ENCODE measurements around the gene DLGAP4.
"Not testable (repeated sequence)": the region's sequence is repeated elsewhere in the genome, so short reads cannot be mapped to it uniquely, and the experiment has no call there.

The DLGAP4 gene

DNA sequence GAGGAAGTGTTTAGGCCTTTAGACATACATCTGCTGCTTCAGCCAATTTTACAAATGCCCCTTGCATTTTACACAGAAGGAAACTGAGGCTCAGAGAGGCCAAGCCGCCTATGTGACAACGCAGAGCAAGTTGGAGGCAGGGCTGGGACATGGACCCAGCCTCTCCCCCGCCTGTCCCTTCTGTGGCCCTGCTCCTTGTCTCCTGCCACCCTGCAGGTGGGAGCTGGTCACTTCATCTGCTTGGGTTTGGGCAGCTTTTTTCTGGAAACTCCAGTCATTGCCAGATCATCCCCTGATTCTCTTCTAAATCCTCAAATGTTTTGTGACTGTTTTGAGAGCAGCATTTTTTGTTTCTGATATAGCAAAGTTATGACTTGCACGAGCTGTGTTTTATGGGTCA lies 68.9 kb downstream of the DLGAP4 start:
- DNase-seq (ENCODE audit: extremely low spot score) = no peak
- POLR2A ChIA-PET = no interaction called here
- TF ChIP-seq, protein P1, sequence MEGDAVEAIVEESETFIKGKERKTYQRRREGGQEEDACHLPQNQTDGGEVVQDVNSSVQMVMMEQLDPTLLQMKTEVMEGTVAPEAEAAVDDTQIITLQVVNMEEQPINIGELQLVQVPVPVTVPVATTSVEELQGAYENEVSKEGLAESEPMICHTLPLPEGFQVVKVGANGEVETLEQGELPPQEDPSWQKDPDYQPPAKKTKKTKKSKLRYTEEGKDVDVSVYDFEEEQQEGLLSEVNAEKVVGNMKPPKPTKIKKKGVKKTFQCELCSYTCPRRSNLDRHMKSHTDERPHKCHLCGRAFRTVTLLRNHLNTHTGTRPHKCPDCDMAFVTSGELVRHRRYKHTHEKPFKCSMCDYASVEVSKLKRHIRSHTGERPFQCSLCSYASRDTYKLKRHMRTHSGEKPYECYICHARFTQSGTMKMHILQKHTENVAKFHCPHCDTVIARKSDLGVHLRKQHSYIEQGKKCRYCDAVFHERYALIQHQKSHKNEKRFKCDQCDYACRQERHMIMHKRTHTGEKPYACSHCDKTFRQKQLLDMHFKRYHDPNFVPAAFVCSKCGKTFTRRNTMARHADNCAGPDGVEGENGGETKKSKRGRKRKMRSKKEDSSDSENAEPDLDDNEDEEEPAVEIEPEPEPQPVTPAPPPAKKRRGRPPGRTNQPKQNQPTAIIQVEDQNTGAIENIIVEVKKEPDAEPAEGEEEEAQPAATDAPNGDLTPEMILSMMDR (IDR thresholded peaks at IDR 0.05; ENCODE audit: control extremely low read depth, extremely low read depth, low read depth, missing control alignments) = no peak
- CTCF ChIA-PET = interaction anchor here (1.4 to 1.6 kb wide), 3 partner anchors 12 to 50 kb away, joined by 3 read pairs; no protein-coding TSS in a partner anchor

DNA sequence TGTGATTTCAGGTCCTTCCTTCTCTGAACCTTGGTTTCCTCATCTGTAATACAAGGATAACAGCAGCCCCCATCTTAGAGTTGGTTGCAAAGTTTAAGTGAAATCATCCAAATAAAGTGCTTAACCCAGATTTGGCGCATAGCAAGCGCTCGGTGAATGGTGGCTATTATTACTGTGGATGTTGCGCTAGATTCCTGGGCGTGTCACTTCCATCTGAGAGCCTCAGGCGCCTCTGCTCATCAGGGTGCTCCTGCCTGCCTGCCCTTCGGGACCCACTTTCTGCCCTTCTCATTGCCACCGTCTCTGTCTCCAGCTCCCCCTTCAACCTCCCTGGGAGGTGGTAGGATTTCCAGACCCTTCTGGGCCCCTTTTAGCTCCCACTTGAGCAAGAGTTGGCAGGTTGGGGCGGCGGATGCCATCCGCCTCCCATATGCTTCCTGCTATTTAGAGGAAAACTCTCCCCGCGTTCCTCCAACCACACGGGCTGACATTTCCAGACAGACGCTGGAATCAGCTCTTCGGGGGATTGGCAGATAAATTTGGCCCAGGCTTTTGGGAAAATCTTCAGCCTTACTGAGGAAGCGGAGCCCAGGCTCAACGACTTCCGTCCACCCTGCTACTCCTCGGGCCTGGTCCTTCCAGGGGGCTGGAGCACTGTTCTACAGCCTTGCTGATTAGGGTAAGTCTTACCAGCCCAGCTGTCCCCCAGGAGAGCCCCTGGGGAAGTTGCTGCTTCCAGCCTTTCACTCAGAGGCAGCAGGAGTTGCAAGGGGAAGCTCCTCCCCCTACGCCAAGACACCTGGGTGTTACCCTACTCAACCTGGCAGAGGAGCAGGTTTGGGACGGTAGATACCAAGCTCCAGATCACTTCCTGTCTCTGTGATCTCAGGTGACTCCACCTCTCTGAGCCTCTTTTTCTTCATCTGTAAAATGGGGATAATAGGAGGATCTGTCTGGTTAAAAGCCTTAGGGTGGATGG lies 71.5 kb downstream of the DLGAP4 start:
- ChIA-PET POLR2A (no interaction called here), CTCF (interaction anchor here (1.3 kb wide), 1 partner anchor 13 kb away, joined by 3 read pairs; no protein-coding TSS in a partner anchor)
- TF ChIP-seq, protein P1 (IDR thresholded peaks at IDR 0.05; ENCODE audit: control extremely low read depth, extremely low read depth, low read depth, missing control alignments) = no peak
- no peak for DNase-seq (ENCODE audit: extremely low spot score)

DNA sequence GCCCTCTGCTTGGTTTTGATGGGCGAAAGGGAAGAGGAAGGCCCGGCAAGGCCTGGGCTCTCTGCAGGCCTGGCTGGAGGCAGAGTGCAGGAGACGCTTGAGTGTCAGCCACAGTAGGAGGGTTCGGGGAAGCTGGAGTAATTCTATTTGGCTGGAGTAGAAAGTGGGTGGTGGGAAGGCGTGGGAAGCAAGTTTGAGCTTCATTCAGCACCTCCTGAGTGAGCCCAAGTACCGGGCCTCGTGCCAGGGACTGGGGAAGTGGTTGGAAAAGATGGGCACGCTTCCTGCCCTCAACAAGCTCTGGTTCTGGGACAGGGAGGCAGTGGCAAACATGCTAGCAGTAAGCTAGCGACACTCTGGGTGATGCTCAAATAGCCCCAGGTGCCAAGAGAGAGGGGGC lies 72.5 kb downstream of the DLGAP4 start:
- ChIA-PET POLR2A (no interaction called here), CTCF (interaction anchor here (0.5 to 1.3 kb wide), 2 partner anchors 12 to 82 kb away, joined by 3 read pairs; no protein-coding TSS in a partner anchor)
- TF ChIP-seq, protein P1 (IDR thresholded peaks at IDR 0.05; ENCODE audit: control extremely low read depth, extremely low read depth, low read depth, missing control alignments) = no peak
- DNase-seq (ENCODE audit: extremely low spot score) = no peak

DNA sequence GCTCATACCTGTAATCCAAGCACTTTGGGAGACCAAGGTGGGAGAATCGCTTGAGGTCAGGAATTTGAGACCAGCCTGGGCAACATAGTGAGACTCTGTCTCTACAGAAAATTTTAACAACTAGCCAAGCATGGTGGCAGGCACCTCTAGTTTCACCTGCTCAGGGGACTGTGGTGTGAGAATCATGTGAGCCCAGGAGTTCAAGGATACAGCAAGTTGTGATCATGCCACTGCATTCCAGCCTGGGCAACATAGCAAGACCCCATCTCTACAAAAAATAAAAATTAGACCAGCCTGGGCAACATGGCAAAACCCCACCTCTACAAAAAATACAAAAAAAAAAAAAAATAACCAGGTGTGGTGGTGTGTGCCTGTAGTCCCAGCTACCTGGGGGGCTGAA lies 73.8 kb downstream of the DLGAP4 start:
- CTCF ChIA-PET = interaction anchor here (1.4 kb wide), 1 partner anchor 9 kb away, joined by 3 read pairs; no protein-coding TSS in a partner anchor
- POLR2A ChIA-PET; DNase-seq (ENCODE audit: extremely low spot score): not testable (repeated sequence)

DNA sequence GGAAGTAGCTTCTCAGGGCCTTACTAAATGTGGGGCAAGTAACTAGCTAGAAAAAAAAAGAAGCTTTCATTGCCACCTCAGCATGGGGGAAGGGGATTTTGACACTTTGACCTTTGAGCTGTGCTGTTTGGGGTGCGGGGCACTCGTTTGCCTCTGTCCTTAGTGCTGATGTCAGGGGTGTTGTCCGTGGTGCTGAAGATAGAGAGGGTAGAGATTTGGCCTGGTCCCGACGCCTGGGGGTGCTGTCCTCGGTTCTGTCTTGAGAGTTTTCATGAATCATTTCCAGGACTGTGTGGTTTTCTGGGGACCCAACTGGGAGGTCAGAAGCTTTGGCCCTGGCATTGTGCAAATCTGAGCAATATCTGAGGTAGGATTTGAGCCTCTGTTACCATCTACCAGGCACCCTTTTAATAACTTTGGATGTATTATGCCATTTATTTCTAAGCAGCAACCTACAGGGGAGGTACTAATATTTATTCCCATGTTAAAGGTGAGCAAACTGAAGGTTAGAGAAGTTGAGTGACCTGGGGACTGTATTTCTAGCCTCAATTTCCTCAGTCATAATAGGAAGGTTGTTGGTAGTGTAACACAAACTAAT lies 78.0 kb downstream of the DLGAP4 start:
- DNase-seq (ENCODE audit: extremely low spot score) = peak; percentile 51
- TF ChIP-seq, protein P1 (IDR thresholded peaks at IDR 0.05; ENCODE audit: control extremely low read depth, extremely low read depth, low read depth, missing control alignments) = no peak
- CTCF ChIA-PET = interaction anchor here (1.5 kb wide), 1 partner anchor 16 kb away, joined by 4 read pairs; no protein-coding TSS in a partner anchor
- POLR2A ChIA-PET = no interaction called here

DNA sequence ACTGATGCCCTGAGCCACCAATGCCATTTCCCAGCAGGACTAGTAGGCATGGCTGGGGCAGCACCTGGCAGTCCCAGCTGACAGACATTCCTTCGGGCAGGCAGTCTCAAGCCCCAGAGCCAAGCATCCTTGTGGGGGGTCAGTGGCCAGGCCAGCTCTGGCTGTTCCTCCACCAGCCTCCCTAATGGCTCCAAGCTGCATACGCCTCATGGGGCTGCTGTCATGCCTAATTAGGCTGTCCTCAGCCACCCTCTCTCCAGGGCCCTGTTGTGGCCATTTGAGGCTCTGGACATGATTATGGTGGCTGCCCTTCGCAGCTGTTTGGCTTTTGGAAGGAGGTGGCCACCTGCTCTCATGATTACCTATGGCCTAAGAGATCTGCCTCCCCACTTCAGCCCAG lies 79.4 kb downstream of the DLGAP4 start:
- ChIA-PET POLR2A (no interaction called here), CTCF (no interaction called here)
- TF ChIP-seq, protein P1 (IDR thresholded peaks at IDR 0.05; ENCODE audit: control extremely low read depth, extremely low read depth, low read depth, missing control alignments) = no peak
- DNase-seq (ENCODE audit: extremely low spot score) = no peak
